Activated T-cell treated with anti-CD3 and anti-CD28 coated beads for 4 hours (primary cell): Measurements from ENCODE around the gene LAMA3.

Experiments
- DNase-seq: peaks from one replicate; pipeline ENCODE4 v3.0.0-alpha.2; 2020

LAMA3 gene

GRCh38 chr18:23977719-23978483 lies 288.6 kb downstream of the LAMA3 start:
- DNase-seq = no peak

- no peak for DNase-seq
Measured at GRCh38 chr18:23981369-23981980, 292.2 kb downstream of the LAMA3 start.

- no peak for DNase-seq
Measured at GRCh38 chr18:23982155-23983079, 293.2 kb downstream of the LAMA3 start.

GRCh38 chr18:23983112-23983511 lies 293.9 kb downstream of the LAMA3 start:
- no peak for DNase-seq

DNA sequence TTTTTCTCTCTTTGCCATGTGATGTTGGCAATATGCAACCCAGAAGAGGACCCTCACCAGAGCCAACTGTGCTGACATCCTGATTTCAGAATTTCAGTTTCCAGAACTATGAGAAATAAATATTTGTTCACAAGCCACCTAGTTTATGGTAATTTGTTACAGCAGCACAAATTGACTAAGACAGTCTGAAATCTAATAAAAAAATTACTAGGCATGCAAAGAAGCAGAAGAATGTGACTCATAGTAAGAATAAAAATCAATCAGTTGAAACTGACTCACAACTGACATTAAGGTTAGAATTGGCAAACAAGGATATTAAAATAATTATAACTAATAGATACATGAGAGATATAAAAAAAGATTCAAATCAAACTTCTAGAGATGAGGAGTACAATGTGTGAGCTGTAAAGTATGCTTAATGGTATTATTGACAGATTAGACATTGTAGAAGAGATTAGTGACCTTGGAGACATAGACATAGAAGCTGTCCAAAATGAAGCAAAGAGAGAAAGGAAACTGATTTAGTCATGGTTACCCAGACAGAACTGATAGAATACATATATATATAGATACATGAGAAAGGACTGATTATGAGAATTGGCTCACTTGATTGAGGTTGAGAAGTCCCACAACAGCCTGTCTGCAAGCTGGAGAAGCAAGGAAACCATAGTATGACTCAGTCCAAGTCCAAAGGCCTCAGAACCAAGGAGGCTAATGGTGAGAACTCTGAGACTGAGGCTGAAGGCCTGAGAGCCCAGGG lies 297.5 kb downstream of the LAMA3 start:
- no peak for DNase-seq

DNA sequence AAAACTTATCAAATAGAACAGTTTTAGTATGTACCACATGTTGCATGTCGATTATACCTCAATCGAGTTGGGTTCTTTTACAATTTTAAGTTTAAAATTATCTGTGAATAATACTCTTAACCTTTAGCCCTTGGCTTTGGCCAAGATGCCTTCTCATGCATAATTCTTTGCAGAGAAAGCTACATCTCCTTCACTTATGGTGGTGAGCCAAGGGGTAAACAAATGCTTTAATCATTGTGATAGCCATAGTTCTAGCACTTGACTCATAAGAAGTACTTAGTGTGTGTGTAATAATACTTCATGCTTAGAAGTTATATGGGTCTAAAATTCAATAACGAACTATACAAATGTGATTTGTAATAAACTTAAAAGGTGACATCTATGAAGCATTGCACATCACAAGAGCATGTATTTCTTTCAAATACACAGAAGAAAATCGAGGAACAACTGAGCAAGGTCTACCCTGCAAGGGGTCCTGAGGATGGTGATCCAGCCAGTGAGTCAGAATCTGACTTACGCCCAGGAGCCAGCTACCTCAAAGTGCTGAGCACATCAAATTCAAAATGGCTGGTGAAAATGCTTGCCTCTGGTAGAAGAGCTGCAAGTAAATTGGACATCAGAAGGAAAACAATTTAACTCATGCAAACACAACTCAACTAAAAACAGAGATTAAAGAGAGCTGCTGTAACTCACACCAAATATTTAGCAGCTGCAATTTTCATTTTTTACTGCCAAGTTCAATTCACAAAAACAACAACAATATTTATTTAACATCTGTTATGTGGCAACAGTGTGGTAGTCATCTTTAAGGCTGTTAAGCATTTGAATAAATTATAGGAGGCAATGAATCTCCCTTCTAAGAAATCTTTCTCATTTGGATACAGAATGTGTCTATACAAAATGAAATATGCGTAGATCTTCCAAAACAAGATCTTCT lies 301.5 kb downstream of the LAMA3 start:
- no peak for DNase-seq

- DNase-seq = no peak
Measured at GRCh38 chr18:23992089-23992940, 303.1 kb downstream of the LAMA3 start.

GRCh38 chr18:23992941-23993280 lies 303.7 kb downstream of the LAMA3 start:
- no peak for DNase-seq

GRCh38 chr18:23994361-23994902 lies 305.2 kb downstream of the LAMA3 start:
- DNase-seq = no peak

DNA sequence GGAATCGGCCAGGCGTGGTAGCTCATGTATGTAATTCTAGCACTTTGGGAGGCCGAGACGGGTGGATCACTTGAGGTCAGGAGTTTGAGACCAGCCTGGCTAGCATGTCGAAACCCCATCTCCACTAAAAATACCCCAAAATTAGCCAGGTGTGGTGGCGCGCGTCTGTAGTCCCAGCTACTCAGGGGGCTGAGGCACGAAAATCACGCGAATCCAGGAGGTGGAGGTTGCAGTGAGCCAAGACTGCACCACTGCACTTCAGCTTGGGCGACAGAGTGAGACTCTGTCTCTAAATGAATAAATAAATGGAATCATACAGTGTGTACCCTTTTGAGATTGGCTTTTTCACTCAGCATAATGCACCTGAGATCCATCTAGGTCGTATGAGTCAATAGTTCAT lies 305.9 kb downstream of the LAMA3 start:
- no peak for DNase-seq

- DNase-seq = no peak
Measured at GRCh38 chr18:23998018-23998417, 308.8 kb downstream of the LAMA3 start.

DNA sequence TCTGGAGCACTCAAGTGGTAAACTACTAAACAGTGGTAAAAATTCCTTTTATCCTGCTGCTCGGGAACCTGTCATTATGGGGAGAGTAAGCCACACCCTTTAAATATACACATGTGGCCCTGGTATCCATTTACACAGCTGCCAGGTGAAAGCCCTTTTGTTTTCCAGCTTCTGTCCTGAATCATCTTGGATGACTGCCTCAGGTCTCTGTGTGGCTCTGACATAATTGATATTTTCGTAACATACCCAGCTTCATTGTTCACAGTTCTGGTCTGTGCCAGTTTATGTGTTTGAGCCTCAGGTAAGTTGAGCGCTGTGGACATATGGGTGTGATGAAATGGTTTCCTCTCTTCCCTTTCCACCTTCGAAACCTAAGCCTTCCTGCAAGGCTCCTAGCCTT lies 309.6 kb downstream of the LAMA3 start:
- DNase-seq = no peak

GRCh38 chr18:24000613-24001490 lies 311.6 kb downstream of the LAMA3 start:
- DNase-seq = no peak

DNA sequence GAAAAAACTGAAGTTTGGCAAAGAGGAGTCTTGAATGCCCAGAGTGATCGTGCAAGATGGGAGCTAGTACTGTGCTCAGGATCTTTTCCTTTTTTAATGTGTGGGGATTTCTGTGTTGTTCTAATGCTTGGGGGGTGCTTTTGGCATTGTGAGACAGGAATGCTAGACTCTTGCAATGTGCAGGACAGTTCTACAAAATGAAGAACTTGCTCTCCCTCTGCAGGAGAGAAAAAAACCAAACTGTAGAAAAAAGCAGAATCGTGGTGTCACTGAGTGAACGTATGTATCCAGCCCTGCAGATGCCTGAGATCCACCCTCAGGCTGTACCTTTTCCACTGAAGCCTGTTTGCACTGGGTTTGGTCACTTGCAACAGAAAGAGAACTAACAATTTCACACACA lies 313.2 kb downstream of the LAMA3 start:
- DNase-seq = no peak

GRCh38 chr18:24003288-24003687 lies 314.0 kb downstream of the LAMA3 start:
- no peak for DNase-seq

DNA sequence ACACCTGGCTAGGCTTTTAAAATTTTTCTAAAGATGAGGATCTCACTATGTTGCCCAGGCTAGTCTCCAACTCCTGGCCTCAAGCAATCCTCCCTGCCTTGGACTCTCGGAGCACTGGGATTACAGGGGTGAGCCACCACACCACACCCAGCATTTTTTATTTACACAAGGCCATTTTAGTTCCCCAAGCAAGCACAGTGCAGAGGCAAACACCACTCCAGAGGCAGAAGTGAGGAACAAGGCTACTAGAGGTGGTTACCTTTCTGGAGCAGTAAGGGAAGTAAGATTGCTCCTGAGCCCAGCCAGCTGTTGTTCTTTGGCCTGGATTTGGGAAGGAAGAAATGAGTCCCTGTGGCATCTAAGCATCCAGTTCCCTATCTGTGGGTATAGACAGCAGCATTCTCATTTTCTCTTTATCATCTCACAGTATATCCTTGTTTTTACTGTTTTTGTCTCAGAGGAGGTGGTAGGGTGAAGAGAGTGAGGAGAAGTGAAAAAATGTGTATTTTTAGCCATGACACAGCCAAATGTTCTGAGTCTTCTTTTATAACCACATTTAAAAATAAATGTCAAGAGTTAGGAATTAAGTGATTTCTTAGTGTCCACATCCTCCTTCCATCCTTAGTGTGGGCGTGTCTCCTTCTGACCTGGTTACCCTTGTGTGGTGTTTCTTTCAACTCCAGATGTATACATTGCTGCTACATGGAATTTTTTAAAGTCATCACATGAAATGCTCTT lies 314.8 kb downstream of the LAMA3 start:
- no peak for DNase-seq
